Tibial nerve (tissue), 4 donors: ENCODE results near the gene CDCA5.

Experiments used
- CTCF ChIP-seq, 5 experiments: fragments of 200-600 bp in 3 of 5; fragments of 450-650 bp in 2 of 5; sonication (generic) in 3 of 5; IDR thresholded peaks; one replicate each; pipeline ENCODE4 v1.5.1; 2016 to 2019; ENCODE audit warnings: antibody characterized with exemption in 5 of 5, mild to moderate bottlenecking in 3 of 5, moderate library complexity in 2 of 5
- EP300 ChIP-seq, 2 donors: sonication (generic); formaldehyde crosslinking; IDR thresholded peaks; one replicate each; pipeline ENCODE4 v1.6.1; 2017; ENCODE audit warnings: antibody characterized with exemption in 2 of 2, mild to moderate bottlenecking in 1 of 2

GRCh38 chr11:65118097-65118837 is 34.4 kb upstream of the CDCA5 start:
- TF ChIP-seq CTCF (IDR thresholded peaks at IDR 0.05) (peak in 1 of 5 experiments; percentile 4), EP300 (IDR thresholded peaks at IDR 0.05) (no peak)
